Coronary artery (tissue), 2 donors: ENCODE results near the gene ALKBH8.
"Not testable (repeated sequence)": the region's sequence is repeated elsewhere in the genome, so short reads cannot be mapped to it uniquely, and the experiment has no call there.

Experiments used
- DNase-seq: peaks from one replicate; pipeline ENCODE4 v3.0.0-alpha.2; 2017; ENCODE audit warnings: low spot score
- H3K27ac ChIP-seq, 2 donors: fragments of 200-600 bp; sonication (generic); one replicate each; pipeline ENCODE4 v1.5.1; 2016 to 2019
- H3K4me3 ChIP-seq: fragments of 200-600 bp; sonication (generic); 2 replicates; pipeline ENCODE4 v1.5.1; 2016; ENCODE audit warnings: mild to moderate bottlenecking, moderate library complexity
- TF ChIP-seq, protein P1 (sequence below): fragments of 200-600 bp; sonication (generic); IDR thresholded peaks from one replicate; pipeline ENCODE4 v1.5.1; 2019; ENCODE audit warnings: antibody characterized with exemption

The ALKBH8 gene

DNA sequence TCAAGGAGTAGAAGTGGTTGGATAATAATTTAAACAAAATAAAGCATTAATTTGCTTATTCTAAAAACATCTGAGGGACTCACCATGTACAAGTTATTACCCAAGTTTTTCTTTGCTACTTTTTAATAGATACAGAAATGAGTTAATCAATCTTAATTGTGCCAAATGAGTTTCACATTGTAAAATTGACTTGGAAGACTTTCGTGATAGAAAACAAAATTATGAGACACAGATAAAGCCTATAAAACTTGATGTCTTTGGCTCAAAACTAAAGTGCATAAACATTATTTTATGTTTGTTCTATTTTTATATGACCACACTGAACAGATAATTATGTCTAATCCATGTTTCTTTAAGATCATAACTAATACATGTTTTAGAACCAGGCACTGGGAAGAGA, 97.8 kb downstream of the ALKBH8 start:
- H3K27ac ChIP-seq, result no peak overlapping the region
- H3K4me3 ChIP-seq, result no peak overlapping the region
- TF ChIP-seq, protein P1, sequence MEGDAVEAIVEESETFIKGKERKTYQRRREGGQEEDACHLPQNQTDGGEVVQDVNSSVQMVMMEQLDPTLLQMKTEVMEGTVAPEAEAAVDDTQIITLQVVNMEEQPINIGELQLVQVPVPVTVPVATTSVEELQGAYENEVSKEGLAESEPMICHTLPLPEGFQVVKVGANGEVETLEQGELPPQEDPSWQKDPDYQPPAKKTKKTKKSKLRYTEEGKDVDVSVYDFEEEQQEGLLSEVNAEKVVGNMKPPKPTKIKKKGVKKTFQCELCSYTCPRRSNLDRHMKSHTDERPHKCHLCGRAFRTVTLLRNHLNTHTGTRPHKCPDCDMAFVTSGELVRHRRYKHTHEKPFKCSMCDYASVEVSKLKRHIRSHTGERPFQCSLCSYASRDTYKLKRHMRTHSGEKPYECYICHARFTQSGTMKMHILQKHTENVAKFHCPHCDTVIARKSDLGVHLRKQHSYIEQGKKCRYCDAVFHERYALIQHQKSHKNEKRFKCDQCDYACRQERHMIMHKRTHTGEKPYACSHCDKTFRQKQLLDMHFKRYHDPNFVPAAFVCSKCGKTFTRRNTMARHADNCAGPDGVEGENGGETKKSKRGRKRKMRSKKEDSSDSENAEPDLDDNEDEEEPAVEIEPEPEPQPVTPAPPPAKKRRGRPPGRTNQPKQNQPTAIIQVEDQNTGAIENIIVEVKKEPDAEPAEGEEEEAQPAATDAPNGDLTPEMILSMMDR, result no peak
- DNase-seq, result no peak

DNA sequence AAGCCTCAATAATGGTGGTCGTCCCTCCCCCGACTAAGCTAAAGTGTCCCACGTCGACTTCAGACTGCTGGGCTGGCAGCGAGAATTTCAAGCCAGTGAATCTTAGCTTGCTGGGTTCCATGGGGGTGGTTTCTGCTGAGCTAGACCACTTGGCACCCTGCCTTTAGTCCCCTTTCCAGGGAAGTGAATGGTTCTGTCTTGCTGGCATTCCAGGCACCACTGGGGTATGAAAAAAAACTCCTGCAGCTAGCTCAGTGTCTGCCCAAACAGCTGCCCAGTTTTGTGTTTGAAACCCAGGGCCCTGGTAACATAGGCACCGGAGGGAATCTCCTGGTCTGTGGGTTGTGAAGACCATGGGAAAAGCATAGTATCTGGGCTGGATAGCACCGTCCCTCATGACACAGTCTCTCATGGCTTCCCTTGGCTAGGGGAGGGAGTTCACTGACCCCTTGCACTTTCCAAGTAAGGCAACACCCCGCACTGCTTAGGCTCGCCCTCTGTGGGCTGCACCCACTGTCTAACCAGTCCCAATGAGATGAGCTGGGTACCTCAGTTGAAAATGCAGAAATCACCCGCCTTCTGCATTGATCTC, 99.2 kb downstream of the ALKBH8 start:
- not testable (repeated sequence) for DNase-seq, H3K27ac ChIP-seq, H3K4me3 ChIP-seq

- DNase-seq, result peak; percentile 81
- H3K4me3 ChIP-seq, result peak within 1 kb of the TSS; percentile 85
- H3K27ac ChIP-seq, result peak within 1 kb of the TSS; percentile 47 to 78
- TF ChIP-seq, protein P1, result no peak
These were observed 107.8 kb downstream of the ALKBH8 start, which contains the start of gene CWF19L2 for GRCh38 chr11:107457558-107458271. CWF19L2 (minus strand) TSS chr11:107457825; CDS start chr11:107457816, 9 bp downstream.

- Histone ChIP-seq H3K27ac (peak overlapping the region; percentile 47 to 78), H3K4me3 (peak overlapping the region; percentile 85)
- DNase-seq, result no peak
- TF ChIP-seq, protein P1, result no peak
These were observed 108.4 kb downstream of the ALKBH8 start for GRCh38 chr11:107457205-107457557.

- TF ChIP-seq, protein P1, result no peak
- H3K27ac ChIP-seq, result no peak overlapping the region
- DNase-seq, result no peak
- H3K4me3 ChIP-seq, result no peak overlapping the region
These were observed 111.8 kb downstream of the ALKBH8 start for GRCh38 chr11:107453594-107454286.
